Testis (tissue), 2 donors: ENCODE measurements around the gene ITPKB.

ENCODE experiments used
- POLR2A ChIP-seq: fragments of 450-650 bp; IDR thresholded peaks from one replicate; pipeline ENCODE4 v1.6.1; 2017; ENCODE audit warnings: antibody characterized with exemption, mild to moderate bottlenecking, moderate library complexity
- TF ChIP-seq, protein P1 (sequence below), 3 experiments: fragments of 450-650 bp in 2 of 3; fragments of 200-600 bp in 1 of 3; sonication (generic) in 1 of 3; IDR thresholded peaks; one replicate each; pipeline ENCODE4 v1.5.1; 2016 to 2019; ENCODE audit warnings: antibody characterized with exemption in 3 of 3, mild to moderate bottlenecking in 2 of 3, moderate library complexity in 1 of 3

DNA sequence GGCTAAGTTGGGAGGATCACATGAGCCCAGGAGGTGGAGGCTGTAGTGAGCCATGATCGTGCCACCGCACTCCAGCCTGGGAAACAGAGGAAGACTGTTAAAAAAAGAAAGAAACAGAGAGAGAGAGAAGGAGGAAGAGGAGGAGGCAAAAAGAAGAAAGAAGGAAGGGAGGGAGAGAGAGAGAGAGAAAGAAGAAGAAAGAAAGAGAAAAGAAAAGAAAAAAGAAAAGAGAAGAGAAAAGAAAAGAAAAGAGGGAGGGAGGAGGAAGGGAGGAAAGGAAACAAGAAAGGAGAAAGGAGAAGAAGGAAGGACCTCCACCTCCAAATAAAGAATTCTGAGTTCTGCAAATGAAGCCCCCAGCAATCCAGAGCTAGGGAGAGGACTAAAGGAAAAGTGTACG lies 108.5 kb downstream of the ITPKB start:
- TF ChIP-seq, protein P1, sequence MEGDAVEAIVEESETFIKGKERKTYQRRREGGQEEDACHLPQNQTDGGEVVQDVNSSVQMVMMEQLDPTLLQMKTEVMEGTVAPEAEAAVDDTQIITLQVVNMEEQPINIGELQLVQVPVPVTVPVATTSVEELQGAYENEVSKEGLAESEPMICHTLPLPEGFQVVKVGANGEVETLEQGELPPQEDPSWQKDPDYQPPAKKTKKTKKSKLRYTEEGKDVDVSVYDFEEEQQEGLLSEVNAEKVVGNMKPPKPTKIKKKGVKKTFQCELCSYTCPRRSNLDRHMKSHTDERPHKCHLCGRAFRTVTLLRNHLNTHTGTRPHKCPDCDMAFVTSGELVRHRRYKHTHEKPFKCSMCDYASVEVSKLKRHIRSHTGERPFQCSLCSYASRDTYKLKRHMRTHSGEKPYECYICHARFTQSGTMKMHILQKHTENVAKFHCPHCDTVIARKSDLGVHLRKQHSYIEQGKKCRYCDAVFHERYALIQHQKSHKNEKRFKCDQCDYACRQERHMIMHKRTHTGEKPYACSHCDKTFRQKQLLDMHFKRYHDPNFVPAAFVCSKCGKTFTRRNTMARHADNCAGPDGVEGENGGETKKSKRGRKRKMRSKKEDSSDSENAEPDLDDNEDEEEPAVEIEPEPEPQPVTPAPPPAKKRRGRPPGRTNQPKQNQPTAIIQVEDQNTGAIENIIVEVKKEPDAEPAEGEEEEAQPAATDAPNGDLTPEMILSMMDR (IDR thresholded peaks at IDR 0.05) = no peak
- no peak for TF ChIP-seq POLR2A
